Astrocyte of the hippocampus (primary cell): ENCODE data around the gene DECR2.
A peak's percentile ranks its signal among the peaks of the same experiment; 100 is the strongest.
"Not testable (repeated sequence)": the region's sequence is repeated elsewhere in the genome, so short reads cannot be mapped to it uniquely, and the experiment has no call there.

Experiments used
- DNase-seq: peaks from one replicate; pipeline ENCODE4 v3.0.0; 2011; ENCODE audit warnings: low read depth, low spot score

The DECR2 gene, protein sequence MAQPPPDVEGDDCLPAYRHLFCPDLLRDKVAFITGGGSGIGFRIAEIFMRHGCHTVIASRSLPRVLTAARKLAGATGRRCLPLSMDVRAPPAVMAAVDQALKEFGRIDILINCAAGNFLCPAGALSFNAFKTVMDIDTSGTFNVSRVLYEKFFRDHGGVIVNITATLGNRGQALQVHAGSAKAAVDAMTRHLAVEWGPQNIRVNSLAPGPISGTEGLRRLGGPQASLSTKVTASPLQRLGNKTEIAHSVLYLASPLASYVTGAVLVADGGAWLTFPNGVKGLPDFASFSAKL

DNA sequence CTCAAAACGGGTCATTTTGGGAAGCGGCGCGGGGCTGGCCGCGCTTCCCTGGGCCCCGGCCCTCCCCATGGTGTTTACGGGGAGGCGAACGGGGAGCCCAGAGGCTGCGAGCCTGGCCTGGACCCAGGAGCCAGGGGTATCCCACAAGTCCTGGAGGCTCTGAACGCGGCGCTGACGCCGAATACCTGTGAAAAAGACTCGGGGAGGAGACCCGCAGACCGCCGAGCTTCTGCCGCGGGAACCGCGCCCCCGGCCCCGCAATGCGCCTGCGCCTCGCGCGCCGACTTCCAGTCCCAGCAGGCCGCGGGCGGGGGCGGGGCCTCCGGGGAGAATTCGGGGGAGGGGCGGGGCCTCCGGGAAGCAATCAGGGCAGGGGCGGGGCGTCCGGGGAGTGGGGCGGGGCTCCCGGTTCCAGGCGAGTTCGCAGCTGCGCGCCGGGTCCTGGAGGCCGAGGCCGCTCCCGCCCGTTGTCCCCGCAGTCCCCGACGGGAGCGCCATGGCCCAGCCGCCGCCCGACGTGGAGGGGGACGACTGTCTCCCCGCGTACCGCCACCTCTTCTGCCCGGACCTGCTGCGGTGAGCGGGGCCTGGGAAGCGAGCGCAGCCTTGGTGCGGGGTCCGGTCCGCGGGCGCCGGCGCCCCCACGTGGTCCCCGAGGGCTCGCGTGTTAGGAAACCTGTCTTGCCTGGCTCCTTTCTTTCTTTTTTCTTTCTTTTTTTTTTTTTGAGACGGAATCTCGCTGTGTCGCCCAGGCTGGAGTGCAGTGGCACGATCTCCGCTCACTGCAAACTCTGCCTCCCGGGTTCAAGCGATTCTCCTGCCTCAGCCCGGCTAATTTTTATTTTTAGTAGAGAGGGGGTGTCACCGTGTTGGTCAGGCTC is at the start of gene DECR2:
Gene DECR2 (plus strand): TSS at position 418 of the 881 bp plus-strand sequence. CDS start 79 bp downstream, at position 497.
- peak; percentile 96 for DNase-seq

DNA sequence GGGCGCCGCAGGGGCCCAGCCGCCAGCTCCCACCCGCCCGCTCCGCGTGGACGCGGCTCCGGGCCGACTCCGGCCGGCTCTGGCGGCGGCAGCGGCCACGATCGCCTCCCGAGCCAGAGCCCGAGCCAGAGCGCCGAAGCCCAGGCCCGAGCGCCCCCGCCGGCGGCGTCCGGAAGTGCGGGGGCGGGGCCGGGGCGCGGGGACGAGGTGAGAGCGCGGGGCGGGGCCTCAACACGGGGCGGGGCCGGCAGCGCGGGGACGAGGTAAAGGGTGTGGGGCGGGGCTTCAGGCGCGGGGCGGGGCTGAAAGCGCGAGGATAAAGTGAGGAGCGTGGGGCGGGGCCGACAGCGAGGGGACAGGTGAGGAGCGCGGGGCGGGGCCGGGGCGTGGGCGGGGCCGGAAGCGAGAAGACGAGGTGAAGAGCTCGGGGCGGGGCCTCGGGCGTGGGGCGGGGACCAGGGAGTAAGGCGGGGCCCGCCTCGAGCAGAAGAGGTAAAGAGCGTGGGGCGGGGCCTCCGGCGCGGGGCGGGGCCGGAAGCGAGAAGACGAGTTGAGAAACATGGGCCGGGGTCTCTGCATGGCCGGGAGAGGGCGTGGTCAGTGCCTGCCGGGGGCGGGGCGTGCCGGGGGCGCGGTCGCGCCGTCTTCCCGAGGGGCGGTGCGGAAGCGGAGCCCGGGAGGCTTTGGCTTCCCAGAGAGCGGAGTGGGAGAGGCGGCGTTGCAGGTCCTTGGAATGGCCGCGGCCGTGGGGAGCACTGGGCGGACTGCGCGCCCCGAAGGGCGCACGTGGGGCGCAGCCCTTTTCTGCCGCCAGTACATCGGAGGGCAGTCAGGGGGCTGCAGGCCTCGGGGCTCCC is 48.9 kb upstream of the DECR2 start, which contains the start of gene AXIN1:
Gene AXIN1 (minus strand): TSS at position 177 of the 857 bp plus-strand sequence. CDS start 5,698 bp downstream, outside the sequence.
- DNase-seq = peak; percentile 97

DNA sequence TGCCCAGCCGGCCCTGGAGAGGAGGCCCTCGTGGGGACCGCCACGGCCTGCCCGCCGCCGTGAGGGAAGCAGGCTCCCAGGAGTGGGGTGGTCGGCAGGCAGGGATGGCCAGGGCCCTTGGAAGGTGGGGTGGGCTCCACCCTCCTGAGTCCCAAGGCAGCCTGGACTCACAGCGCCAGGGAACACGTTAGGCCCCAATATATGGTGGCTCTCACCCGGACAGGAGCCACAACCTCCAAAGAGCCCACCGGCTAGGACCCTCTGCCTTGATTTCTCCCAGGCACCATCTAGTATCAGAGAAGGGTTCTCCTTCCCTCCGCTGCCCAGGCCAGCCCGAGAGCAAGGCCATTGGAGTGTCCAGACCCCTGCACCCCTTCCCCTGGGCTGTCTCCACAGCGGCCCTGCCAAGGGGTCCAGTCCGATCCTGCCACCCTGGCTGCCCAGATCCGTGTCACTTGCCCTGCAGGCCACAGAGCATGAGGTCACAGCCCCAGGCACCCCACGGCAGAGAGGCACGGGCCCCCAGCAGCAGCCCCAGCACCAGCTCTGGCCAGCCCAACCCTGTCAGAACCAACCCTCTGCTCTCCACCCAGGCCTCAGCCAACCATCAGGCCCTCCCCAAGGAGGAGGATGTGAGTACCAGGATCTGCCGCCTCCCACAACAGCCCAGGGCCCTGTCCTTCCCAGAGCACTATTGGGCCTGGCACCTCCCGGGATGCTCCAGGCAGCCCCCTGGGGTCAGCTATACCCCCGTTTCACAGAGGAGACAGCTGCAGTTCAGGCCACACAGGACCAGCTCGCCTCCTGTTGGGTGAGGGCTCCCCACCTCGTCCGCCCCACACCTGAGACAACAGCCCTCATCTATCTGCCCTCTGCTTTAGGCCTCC is 48.0 kb upstream of the DECR2 start:
- DNase-seq = no peak

DNA sequence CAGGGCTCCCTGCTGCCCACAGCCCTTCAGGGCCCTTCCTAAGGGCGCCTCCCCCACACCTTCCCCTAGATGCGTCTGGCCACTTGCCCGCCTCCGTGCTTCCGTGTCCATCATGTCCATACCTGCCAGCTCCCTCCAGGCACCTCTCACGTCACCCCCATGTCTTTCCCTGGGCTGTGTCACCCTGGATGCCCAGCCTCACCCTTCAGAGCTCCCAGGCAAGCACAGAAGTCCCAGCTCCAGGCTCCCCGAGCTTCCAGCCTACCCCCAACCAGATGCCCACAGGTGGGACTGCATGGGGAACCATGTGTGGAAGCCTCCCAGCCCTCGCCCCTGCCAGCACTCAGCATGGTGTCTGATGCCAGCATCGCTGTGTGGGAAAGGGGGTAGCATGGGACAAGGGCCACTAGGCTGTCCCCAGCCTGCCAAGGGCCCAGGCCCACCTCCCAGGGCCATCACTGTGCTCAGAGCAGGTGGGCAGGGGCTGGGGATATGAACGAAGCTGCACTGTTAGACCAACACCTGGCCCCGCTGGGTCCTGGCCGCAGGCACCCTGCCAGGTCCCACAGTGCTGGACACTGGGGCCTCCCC is 47.3 kb upstream of the DECR2 start:
- no peak for DNase-seq

DNA sequence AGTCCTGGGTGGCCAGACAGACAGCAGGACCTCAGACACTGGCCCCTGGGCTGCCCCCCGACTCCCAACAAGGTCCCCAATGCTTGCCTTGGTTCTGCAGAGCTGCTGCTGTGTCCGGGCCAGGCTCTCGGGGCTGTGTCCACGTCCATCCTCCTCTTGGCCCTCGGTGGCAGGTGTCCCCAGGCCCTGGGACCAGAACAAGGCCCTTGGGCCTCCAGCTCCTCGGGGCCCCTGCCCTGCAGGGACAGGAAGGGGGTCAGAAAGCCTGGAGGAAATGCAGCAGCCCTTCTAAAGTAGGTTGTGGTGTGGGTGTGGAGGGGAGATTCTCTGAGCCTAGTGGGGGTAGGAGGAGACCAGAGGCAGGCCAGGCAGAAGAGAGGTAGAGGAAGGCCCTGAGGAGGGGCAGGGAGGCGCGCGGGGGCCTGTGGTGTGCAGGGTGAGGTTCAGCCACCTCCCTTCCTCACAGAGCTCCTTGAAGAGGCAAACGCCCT is 46.7 kb upstream of the DECR2 start:
- no peak for DNase-seq

DNA sequence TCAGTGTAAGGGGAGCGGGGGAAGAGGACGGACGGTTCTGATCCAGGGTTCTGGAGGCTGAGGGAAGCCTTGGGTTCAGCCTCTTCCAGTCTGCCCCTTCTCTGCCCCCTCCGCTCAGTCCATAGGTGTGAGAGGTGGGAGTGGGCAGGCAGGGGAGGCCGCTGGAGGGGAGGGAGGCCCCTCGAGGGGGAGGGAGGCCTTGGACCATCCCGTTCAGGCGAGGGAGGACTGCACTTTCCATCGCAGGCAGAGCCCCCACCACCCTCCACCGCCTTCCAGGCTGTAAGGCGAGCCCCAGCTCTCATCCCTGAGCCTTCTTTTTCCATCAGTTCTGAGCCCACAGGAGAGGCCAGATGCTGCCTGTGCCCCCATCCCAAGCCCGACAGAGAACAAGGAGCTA is 44.9 kb upstream of the DECR2 start:
- DNase-seq = no peak

DNA sequence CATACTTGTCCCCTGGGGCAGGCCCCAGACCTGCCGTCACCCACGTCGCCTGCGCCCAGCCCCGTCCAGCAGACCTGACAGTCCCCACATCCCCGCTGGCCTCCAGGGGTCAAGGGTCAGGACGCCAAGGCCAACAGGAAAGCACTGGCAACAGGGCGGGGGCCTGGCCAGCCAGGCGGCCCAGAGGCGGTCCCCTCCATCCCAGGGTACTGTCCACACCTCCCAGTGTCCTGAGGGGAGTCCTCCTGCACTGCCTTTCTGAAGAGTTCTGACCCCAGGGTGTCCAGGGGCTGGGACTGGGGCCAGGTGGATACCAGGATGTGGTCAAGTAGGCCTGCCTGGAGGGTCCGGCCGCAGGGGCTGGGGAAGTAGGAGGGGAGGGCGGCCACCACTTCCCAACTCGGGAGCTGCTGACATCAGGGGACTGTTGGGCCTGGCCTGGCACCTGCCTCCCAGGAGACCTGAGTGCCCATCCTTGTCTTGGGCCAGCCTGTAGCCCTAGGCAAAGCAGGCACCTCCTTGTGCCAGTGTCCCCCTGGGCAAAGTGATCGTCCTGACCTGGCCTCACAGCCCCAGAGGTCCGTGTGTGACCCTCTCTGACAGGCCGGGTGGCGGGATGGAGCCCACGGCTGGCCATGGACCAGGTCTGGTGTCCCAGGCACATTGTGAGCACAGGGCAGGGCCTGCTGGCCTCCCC is 42.5 kb upstream of the DECR2 start:
- no peak for DNase-seq

DNA sequence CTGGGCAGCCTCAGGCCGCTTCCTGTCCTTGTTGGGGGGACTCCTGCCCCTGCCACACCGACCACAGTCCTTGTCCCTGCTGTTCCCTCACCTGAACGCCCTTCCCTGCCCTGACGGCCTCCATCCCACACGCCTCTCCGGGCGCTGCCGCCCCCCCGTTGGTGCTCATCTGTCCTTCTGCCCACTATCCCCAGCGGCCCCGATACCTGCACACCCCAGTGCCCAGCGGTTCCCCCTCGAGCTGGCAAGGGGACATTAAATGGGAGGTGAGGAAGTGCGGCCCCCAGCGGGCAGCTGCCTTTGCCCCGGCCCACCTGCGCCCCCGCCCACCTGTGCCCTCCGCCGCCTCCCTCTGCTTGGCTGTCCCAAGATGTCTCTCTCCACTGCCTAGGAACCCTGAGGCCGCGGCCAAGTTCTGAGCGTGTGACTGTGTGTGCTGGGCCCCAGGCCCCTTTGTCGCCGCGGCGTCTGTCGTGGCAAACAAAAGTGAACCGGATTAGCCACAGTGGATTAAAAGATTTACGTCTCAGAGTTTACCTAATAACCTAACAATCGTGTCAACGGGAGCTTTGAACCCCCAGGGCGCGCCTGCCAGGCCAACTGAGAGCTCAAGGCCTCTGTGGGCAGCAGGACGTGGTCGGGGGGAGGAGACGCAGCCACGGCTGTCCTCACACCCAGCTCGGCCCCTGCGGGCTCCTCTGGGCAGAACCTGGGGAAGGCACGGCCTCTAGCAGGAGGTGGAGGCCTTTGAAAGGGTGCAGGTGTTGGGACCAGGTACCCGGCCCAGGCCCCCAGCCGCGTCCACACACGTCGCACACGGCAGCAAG is 41.6 kb upstream of the DECR2 start:
- DNase-seq = no peak

DNA sequence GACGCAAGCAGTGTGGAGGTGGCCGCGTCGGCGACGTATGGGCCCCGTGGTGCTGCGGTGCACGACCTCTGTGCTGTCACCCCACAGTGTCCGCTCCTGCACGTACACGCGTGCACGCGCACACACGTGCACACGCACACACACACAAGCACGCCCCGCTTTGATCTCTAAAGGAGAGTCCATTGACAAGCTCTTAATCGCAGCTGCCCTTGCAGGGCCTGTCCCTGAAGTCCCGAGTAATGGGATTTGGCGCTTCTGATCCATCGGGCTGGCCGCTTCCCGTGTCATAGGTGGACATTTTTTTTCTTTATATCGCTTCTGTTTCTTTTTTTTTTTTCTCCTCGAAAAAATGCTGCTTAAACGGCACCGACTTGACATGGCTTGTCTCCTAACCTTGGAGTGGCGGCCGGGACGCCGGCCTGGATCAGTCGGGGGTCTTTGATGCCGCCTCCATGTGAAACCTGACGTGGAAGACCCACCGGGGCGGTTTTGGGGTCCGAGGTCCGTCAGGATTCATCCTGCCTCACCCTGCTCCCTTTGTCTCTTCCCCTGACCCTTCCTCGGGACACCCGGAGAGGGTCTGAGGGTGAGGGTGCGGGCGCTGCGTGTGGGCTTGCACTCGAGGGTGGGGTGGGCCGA is 40.9 kb upstream of the DECR2 start:
- no peak for DNase-seq

DNA sequence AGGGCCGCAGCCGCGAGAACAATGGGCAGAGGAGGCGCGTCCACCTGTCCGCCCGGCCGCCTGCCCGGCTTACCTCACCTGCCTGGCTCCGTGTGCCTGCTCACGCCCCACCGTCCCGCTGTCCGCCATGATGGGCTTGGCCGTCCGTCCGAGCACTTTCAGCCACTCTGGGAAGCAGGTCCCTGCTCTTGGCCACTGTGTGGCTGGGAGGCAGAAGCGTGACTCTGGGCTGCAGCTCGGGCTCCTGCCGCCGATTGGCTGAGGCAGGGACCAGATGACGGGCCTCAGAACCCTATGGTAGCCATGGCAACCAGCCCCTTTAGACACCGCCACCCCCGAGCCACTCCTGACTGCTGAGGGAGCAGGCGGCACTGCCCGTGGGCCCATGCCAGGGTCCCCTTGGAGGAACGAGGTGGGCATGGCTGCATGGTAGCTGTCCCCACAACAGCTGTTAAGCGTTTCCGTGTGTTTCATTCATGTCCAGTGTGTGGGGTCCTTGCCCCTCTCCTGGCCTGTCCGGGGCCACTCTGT is 40.3 kb upstream of the DECR2 start:
- no peak for DNase-seq

DNA sequence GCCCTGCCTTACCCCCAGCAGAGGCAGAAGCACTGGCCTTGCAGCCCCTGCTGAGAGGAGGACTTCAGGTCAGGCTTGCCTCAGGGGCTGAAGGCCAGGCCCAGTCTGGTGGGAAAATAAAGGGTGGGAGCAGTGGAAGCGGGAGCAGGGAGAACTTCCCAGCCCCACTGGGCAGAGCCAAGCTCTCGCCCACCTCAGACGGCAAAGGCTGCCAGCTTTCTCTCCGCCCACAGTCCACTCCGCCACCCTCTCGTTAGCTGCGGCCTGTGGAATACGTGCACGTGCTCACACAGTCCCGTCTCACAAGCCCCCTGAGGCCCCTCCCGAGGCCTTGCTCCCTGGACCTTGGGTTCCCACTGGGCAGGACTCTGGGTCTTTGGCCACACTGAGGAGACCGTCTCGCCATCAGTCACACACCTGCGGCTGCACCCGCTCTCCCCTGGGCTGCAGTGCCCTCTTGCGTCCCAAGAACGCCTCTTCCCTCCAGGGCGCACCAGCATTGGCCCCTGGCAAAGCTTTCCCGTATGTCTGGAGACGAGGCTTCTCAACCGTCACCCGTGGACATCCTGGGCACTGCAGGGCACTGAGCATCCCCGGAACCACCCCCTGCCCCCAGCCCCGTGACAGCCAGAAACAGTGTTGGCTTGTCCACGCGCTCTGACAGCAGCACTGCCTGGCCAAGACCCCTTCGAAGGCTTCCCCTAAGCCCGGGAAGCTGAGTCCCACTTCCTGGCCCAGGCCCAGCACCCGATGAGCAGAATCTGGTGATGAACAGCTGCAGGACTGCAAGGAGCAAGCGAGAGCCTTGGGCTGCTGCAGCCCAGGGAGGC is 39.6 kb upstream of the DECR2 start:
- DNase-seq = peak; percentile 86

DNA sequence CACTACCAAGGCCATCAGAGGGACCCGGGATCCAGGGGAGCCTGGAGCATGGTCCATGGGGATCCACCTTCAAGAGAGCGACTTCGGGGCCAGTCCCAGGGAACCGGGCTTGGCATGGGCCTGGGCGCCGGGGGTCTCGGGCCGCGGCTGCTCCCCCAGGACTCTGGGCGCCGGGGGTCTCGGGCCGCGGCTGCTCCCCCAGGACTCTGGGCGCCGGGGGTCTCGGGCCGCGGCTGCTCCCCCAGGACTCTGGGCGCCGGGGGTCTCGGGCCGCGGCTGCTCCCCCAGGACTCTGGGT is 39.0 kb upstream of the DECR2 start:
- DNase-seq = not testable (repeated sequence)

DNA sequence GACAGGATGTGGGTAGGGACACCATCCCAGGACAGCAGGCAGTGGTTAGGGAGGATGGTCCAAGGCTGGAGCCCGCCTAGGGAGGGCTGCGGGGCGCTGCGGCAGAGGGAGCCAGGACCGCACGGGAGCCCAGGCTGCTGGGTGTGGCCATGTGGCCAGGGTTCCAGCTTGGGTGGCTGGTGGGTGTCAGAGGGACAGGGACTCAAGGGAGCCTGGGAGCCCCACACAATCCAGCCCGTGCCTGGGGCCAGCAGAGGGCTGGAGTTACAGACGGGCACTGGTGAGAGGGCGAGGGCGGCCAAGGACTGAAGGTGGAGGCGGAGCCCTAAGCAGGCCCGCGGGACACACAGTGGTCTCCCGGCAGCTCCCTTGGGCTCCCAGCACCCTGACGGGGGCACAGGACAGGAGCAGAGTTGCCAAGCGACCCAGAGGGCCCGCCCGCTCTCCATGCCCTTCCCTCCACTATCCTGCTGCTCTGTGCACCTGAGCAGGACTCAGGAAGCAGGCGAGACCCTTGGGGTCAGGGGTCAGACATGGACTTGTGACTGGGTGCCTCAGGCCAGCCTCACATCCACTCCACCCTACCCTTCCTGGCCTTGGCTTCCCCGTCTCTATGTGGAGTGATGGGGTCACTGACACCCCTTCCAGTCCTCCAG is 38.4 kb upstream of the DECR2 start:
- DNase-seq = no peak

DNA sequence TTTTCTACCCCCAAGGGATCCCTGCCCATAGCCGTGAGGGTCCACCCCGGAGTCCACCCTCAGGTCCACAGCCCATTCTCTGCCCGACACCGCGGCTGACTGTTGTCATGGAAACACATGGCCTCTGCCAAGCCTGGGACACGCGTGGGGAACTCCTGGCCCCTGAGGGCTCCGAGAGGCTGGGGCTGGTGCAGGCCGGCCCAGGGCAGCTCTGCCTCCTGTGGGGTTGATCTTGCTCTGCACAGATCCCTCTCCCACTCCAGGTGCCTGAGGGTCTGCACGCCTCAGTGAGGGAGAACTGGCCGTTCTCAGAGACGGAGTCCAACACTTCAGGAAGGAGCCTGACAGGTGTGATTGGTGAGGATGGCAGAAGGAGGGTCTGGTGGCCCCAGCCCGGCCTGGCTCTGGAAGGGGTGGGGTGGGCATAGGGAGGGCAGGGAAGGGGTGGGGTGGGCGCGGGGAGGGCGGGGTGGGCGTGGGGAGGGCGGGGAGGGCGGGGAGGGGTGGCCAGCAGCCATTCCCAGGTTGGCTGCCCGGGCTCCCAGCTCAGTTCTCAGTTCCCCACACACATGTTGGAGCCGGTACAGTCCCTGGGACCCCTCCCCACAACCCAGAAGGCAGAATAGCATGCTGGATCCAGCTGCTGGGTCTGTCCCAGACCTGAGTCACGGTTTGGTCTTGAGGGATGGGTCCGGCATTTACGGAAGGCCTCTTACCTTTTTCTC is 37.8 kb upstream of the DECR2 start:
- DNase-seq = no peak

DNA sequence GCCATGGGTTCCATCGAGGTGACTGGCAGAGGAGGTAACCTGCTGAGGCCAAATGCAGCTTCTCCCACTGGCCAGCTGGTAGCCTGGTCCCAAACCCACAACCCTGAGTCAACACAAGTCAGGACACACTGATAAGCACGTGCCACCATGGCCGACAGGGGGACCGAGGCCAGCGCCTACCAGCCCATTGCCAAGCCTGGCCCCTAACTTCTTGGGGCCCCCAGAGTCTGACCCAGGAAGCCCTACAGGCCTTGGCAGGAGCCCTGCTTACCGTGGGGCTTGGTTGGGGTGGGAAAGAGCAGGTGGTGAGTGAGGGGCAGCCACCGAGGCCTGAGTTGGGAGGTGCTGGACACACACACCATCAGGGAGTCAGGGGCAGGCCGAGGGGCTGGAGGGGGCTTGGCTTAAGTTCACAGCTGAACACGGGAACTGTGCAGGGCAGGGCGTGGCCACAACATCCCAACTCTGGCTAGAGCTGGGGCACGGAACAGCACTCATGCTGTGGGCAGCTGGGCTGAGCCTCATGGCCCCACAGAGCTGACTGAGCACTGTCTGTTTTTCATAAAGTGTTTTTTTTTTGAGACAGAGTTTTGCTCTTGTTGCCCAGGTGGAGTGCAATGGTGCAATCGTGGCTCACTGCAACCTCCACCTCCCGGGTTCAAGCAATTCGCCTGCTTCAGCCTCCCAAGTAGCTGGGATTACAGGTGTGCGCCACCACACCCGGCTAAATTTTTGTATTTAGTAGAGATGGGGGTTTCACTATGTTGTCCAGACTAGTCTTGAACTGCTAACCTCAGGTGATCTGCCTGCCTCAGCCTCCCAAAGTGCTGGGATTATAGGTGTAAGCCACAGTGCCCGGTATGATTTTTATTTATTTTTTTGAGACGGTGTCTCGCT is 36.8 kb upstream of the DECR2 start:
- DNase-seq = no peak
